ENCODE data around the gene SRPRB. TPM values are rescaled to one million over a fixed set of nuclear protein-coding genes. Genes with fewer than 3 reads are reported as not detected.

The SRPRB gene
- polyA plus RNA-seq, 1 of the 3 experiments (the other 2 are of a cell fraction) = 54.3 TPM

DNA sequence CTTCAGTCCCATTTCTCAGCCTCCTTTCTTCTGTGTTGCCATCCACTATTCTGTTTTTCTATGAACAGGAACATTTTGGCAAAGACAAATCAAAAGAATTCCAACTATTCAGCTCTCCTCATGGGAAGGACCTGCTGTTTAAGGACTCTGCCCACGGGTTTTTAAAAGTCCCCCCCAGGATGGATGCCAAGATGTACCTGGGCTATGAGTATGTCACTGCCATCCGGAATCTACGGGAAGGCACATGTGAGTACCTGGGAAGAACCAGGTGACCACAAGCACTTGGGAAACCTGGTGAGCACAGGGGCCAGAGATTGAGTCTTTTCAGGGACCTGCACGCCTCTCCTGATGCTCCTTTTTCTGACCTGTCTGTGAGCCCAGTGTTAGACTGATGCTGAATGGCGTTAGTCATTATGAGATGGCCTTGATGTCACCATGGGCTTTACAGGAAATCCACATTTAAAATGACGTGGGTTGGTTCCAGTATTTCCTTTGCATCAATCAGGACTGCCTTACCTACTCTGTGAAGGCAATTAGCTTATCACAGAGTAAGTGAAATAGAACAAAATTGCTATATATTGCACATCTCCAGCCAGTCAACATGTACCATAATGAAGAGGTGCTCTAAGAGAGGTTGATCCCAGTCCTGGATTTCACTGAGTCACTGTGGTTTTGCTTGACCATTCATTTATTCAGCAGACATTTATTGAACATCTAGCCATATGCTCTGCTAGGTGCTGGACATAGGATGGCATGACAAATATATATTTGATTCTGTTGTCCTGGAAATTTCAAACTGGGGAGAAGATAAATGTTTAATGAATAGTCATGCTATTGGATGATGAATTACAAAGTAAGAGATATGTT, 47.7 kb upstream of the SRPRB start:
- H3K27ac ChIP-seq (ENCODE audit: low read depth in 2 of 2, low read length in 1 of 2) = no peak overlapping the region
- H3K9me3 ChIP-seq = no peaks in the 10 kb centered on the region
- H3K79me2 ChIP-seq (ENCODE audit: insufficient read depth) = no peaks in the 10 kb centered on the region
- H3K4me1 ChIP-seq (ENCODE audit: control insufficient read depth in 1 of 2, insufficient read depth in 2 of 2, low read depth in 1 of 2, low read length in 1 of 2) = no peaks in the 10 kb centered on the region
- H3K27me3 ChIP-seq (ENCODE audit: insufficient read depth) = no peaks in the 10 kb centered on the region; the same call in 1 of the 2 replicates
- no peak for DNase-seq
- TF ChIP-seq, protein P1, sequence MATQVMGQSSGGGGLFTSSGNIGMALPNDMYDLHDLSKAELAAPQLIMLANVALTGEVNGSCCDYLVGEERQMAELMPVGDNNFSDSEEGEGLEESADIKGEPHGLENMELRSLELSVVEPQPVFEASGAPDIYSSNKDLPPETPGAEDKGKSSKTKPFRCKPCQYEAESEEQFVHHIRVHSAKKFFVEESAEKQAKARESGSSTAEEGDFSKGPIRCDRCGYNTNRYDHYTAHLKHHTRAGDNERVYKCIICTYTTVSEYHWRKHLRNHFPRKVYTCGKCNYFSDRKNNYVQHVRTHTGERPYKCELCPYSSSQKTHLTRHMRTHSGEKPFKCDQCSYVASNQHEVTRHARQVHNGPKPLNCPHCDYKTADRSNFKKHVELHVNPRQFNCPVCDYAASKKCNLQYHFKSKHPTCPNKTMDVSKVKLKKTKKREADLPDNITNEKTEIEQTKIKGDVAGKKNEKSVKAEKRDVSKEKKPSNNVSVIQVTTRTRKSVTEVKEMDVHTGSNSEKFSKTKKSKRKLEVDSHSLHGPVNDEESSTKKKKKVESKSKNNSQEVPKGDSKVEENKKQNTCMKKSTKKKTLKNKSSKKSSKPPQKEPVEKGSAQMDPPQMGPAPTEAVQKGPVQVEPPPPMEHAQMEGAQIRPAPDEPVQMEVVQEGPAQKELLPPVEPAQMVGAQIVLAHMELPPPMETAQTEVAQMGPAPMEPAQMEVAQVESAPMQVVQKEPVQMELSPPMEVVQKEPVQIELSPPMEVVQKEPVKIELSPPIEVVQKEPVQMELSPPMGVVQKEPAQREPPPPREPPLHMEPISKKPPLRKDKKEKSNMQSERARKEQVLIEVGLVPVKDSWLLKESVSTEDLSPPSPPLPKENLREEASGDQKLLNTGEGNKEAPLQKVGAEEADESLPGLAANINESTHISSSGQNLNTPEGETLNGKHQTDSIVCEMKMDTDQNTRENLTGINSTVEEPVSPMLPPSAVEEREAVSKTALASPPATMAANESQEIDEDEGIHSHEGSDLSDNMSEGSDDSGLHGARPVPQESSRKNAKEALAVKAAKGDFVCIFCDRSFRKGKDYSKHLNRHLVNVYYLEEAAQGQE (IDR thresholded peaks at IDR 0.05; ENCODE audit: low read depth, low read length) = no peak
- TF ChIP-seq EZH2phosphoT487 (IDR thresholded peaks at IDR 0.05; ENCODE audit: borderline replicate concordance, low read depth) (no peak), GABPA (IDR thresholded peaks at IDR 0.05; ENCODE audit: low read depth) (no peak), MEF2A (IDR thresholded peaks at IDR 0.05; ENCODE audit: borderline replicate concordance, low read depth) (no peak), NFIC (IDR thresholded peaks at IDR 0.05; ENCODE audit: borderline replicate concordance) (no peak), TEAD4 (IDR thresholded peaks at IDR 0.05; ENCODE audit: borderline replicate concordance, insufficient read depth) (no peak), SIN3A (IDR thresholded peaks at IDR 0.05; ENCODE audit: borderline replicate concordance, low read depth, low read length) (no peak), CHD2 (IDR thresholded peaks at IDR 0.05; ENCODE audit: low read length, partially characterized antibody) (no peak), JUND (IDR thresholded peaks at IDR 0.05) (no peak), RFX5 (IDR thresholded peaks at IDR 0.05; ENCODE audit: low read length) (no peak), YY1 (IDR thresholded peaks at IDR 0.05; ENCODE audit: low read depth) (no peak), MXI1 (IDR thresholded peaks at IDR 0.05; ENCODE audit: low read depth, low read length) (no peak), RAD21 (IDR thresholded peaks at IDR 0.05; ENCODE audit: low read length) (no peak), FOXJ3 (CRISPR knock-in tag; IDR thresholded peaks at IDR 0.05) (no peak), RCOR1 (IDR thresholded peaks at IDR 0.05; ENCODE audit: low read length) (no peak)
- TF ChIP-seq, protein P2, sequence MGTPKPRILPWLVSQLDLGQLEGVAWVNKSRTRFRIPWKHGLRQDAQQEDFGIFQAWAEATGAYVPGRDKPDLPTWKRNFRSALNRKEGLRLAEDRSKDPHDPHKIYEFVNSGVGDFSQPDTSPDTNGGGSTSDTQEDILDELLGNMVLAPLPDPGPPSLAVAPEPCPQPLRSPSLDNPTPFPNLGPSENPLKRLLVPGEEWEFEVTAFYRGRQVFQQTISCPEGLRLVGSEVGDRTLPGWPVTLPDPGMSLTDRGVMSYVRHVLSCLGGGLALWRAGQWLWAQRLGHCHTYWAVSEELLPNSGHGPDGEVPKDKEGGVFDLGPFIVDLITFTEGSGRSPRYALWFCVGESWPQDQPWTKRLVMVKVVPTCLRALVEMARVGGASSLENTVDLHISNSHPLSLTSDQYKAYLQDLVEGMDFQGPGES (IDR thresholded peaks at IDR 0.05; ENCODE audit: low read depth, low read length) = no peak
- TF ChIP-seq, protein P3, sequence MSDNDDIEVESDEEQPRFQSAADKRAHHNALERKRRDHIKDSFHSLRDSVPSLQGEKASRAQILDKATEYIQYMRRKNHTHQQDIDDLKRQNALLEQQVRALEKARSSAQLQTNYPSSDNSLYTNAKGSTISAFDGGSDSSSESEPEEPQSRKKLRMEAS (IDR thresholded peaks at IDR 0.05; ENCODE audit: low read depth) = no peak
- TF ChIP-seq, protein P4, sequence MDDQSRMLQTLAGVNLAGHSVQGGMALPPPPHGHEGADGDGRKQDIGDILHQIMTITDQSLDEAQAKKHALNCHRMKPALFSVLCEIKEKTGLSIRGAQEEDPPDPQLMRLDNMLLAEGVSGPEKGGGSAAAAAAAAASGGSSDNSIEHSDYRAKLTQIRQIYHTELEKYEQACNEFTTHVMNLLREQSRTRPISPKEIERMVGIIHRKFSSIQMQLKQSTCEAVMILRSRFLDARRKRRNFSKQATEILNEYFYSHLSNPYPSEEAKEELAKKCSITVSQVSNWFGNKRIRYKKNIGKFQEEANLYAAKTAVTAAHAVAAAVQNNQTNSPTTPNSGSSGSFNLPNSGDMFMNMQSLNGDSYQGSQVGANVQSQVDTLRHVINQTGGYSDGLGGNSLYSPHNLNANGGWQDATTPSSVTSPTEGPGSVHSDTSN (IDR thresholded peaks at IDR 0.05) = no peak
- CTCF ChIA-PET = no interaction called here
- no peaks in the 10 kb centered on the region for H4K20me1 ChIP-seq (ENCODE audit: insufficient read depth)
- no peak overlapping the region for H3K9ac ChIP-seq
- POLR2A ChIA-PET = no interaction called here
- H3K4me2 ChIP-seq = no peak overlapping the region
- H3F3A ChIP-seq (replicated peaks; ENCODE audit: insufficient read depth) = no peaks in the 10 kb centered on the region
- no peak overlapping the region for H3K4me3 ChIP-seq (ENCODE audit: low read depth in 2 of 2, low read length in 1 of 2)
- no peaks in the 10 kb centered on the region for H3K9me2 ChIP-seq
- H3K36me3 ChIP-seq (replicated peaks in 1 of 2; ENCODE audit: control insufficient read depth in 1 of 2, insufficient read depth in 2 of 2, low read length in 1 of 2) = no peaks in the 10 kb centered on the region
- 43% methylated on average over 6 of the region's 6 CpGs for WGBS (ENCODE audit: low lambda C conversion rate)
- H2AFZ ChIP-seq (ENCODE audit: low read depth) = no peak overlapping the region

Data from SK-N-SH (cell line).